Left colon (tissue), 2 donors: ENCODE measurements around the gene RPE. TPM values are rescaled to one million over a fixed set of nuclear protein-coding genes. Genes with fewer than 3 reads are reported as not detected.

Source experiments
- ATAC-seq: fragments of 200-7000 bp; cut with Tn5 transposase; one replicate; pipeline ENCODE4 v1.9.1; 2020; ENCODE audit warnings: mild to moderate bottlenecking, moderate library complexity
- DNase-seq, 2 donors: peaks; one replicate each; pipeline ENCODE4 v3.0.0-alpha.2; 2020
- intact Hi-C, 2 donors: fragments of 100-400 bp; cut with DNase I in 1 of 2; cut with micrococcal nuclease in 1 of 2; formaldehyde crosslinking; loops; one replicate each; pipeline versions ENCODE4 v1.11.2 to v1.14.0; 2022; cut with DNase I, micrococcal nuclease
- total RNA-seq, 2 donors: library from RNA; stranded (reverse); fragmentation: NEBNext Ultra II Directional; extraction: Animal tissue kit (Norgen Biotek cat#: 25700); gene quantifications; one replicate each; pipeline ENCODE4 v1.2.1, GENCODE V29; 2021
- donor health status: DM: no; HTN: no; CAD: no.
- donor health status: DM: yes; HTN: yes; CAD: no.

Gene RPE
- total RNA-seq, 2 donors from 2014 or later = 39.8 to 46.3 TPM

DNA sequence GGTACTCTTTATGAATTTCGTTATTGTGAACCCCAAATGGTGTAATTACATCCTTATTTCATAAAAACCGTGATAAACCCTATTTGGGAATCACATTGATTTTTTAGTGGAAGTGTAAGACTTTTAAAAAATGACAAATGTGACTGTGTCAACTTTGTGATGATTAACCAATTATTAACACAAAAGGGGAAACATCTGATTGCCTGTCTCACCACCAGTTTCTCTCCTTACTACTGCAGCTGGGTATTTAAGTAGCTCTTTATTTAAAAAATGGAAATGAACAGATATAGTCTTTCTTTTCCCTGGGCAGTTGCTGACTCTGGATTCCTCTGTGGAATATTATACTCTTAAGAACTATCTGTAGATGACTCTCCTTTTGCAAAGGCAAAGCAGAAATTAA is 11.6 kb upstream of the RPE start:
- no peak for ATAC-seq
- no peak for DNase-seq
- intact Hi-C loops = no loop called here

DNA sequence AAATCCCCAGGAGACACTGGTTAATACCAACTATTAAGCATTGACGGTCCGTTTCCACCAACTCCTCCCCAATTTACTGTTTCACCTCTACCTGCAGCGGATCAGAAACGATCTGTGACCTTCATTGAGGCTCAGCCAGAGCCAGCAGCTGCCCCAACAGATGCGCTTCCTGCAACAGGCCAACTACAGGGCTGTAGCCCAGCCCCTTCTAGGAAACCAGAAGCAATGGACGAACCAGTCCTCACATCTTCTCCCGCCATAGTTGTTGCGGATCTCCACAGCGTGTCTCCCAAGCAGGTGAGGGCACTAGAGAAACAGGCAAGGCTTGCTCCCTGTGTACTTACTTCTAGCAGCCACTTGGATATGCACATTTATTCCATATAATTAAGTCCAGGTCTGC is 8.5 kb upstream of the RPE start:
- DNase-seq (no peak), ATAC-seq (no peak)
- intact Hi-C loops = no loop called here

DNA sequence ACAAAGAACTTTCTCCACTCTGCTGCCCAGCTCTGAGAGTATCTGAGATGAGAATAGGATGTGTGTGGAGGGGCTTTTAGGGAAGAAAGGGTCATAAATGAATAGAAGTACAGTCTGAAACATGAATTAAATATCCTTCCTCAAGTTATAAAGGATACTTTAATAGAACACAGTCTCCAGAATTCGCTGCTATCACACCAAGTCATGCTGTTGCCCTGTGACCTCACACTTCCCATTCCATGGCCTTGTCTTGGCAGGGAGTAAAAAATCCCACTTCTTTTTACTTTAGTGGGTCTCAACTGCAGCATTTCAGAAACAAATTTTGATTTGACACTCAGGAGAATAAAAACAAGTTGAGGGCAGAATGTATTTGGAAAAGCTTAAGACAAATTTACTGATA is 3.8 kb upstream of the RPE start:
- intact Hi-C loops = no loop called here
- DNase-seq = no peak
- no peak for ATAC-seq

DNA sequence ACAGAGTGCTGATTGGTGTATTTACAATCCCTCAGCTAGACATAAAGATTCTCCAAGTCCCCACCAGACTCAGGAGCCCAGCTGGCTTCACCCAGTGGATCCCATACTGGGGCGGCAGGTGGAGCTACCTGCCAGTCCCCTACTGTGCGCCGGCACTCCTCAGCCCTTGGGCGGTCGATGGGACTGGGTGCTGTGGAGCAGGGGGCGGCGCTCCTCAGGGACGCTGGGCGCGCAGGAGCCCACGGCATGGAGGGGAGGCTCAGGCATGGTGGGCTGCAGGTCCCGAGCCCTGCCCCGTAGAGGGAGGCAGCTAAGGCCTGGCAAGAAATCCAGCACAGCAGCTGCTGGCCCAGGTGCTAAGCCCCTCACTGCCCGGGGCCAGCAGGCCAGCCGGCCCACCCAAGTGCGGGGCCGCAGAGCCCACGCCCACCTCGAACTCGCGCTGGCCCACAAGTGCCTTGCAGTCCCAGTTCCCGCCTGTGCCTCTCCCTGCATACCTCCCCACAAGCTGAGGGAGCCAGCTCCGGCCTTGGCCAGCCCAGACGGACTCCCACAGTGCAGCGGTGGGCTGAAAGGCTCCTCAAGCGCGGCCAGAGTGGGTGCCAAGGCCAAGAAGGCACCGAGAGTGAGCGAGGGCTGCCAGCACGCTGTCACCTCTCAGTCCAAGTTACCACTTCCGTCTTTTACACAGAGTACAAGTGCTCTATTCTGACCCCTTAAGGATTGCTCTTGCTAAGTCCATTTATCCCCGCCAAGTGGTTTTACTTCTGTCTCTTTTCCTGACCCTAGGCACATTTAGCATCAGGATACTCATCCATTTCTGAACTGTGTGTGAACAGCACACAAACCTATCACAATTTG is 1.7 kb upstream of the RPE start:
- DNase-seq = no peak
- no peak for ATAC-seq
- intact Hi-C loops = no loop called here

DNA sequence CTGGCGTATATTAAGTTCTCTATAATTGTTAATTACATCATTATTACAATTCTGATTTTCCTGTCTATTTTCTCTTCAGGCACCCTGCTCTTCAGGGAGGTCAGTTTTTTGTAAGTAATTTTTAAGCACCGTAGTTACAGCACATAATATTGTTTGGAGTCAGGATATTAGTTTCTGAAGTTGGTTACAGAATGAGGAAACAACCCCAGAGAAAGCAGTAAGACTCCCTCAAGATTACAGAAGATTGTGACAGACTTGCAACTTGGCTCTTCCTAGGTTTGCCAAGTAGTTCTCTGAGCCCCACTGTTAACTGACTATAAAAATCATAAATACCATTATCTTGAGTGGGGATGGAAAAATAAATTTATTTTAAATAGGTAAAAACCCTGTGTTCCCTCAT is 921 bp downstream of the RPE start:
- intact Hi-C loops = no loop called here
- DNase-seq = no peak
- no peak for ATAC-seq

DNA sequence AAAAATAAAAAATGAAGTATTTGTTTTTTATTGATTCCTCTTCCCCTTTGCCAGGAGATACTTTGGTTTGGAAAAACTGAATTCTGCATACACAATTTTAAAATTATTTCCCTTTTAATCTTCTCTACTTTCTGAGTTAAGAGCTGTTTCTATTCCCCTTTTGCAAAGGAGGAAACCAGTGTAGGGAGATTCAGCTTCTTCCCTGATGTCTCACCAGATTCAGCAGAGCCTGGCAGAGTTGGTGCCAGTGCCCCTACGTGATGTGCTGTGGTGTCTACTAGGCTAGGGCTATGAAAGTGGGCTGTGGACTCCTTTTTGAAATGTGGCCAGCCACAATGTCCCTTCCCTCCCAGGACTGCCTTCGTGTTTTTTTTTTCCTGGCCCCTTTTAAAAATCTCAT is 2.4 kb downstream of the RPE start:
- intact Hi-C loops = no loop called here

DNA sequence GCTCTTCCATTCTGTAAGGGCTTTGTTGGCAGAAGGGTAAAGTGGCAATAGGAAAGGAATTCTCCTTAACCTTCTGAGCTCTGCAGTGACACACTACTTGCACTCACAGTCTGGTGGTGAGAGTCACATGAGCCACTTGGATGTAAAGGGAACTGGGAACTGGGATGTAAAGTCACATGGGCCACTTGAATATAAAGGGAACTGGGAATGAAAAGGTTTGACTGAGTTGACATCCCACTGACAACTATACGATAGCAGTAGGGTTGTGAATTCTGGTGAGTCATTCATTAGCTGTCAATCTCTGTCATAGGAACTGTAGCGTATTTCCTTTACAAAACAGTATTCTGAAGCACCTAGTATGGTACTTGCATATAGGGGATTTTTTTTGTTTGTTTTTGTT is 5.5 kb downstream of the RPE start:
- intact Hi-C loops = no loop called here
- ATAC-seq (peak; percentile 27), DNase-seq (no peak)

More for the DNA sequence above, 2.4 kb downstream of the RPE start:
- ATAC-seq (no peak), DNase-seq (no peak)

DNA sequence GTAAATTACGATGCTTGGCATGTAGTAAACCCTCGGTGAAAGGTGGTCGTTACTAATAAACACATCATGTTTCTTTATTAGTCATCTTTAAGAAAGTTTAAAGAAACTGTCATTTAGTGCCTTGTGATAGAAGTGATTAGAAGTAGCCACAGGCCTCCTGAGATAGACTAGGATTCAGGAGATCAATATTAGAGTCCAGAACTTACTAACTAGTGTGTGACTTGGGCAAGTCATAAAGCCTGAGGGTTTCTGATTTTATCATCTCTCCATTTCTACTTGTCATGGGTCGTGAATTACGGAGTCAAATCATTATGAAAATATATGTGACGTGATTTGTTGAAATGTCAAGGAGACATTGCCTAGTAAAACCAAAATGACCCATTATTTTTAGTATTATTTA is 6.7 kb downstream of the RPE start:
- ATAC-seq (no peak), DNase-seq (no peak)
- intact Hi-C loops = no loop called here

DNA sequence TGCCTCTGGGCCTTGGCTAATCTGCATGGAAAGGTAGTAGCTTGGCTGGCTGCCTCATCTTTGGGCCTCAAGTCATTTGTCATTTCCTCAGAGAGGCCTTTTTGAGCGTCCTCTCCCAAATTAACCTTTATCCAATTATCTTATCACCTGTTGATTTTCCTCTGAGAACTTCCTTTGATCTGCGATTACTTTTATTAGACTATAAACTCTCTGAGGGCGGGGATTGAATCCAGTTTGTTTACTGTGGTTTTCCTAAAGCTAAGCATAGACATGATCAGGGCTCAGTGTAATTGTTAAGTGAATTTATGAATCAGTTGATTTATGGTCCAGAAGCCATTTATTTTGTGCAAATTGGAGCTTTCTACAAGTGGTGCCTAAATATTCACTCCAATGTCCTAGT is 7.5 kb downstream of the RPE start:
- intact Hi-C loops = no loop called here
- DNase-seq (no peak), ATAC-seq (no peak)

DNA sequence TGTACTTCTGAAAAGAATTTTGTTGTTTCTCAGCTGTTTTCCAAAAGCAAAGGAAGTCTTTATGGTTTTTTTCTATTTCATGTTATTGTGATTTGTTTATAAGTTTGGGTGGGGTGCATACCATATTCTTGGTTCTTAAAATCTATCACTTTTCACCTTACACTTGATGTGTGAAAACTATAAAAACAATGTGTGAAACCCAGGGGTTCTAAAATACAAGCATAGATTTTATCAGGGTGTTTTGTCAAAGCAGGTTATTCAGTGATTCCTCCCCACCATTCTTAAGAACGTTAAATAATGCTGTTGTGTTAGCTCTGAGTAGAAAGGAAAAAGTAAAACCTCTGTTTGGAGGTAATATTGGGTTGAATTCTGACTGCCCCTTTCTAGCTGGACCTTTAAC is 17.7 kb downstream of the RPE start:
- DNase-seq (no peak), ATAC-seq (no peak)
- intact Hi-C loops = no loop called here

DNA sequence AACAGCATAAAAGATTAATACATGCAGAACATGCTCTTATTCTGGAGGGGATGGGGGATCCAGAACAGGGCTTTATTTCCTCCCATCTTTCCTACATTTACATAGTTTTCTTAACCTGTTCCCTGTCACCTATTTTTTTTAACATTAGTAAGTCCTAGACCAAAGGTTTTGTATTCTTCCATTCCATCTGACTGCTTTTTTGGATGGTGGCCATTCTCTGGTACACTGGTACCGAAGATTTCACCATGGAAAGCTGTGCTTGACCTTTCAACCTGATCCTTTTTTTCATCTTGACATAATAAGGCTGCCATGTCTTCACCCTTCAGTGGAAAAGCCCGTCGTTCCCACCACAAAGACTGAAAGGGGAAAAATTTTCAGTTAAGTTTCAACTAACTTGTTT is 20.4 kb downstream of the RPE start:
- intact Hi-C loops = no loop called here
- ATAC-seq (no peak), DNase-seq (no peak)

DNA sequence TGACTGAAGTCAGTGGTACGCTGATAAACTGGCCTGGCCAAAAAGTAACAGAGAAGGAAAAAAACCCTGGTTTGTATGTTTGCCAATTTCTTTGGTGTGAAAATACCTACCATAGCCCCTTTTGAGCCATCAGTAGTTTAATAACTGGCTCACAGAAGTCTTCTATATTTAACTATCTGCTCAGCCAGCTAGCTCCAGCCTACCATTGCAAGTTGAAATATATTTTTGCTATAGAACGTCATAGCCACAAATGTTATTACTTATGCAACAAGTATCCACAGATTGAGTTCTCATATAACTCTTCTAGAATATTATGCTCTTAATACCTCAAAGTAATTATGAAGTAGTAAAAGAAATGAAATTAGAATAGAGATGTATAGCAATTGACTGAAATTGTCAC is 25.2 kb downstream of the RPE start:
- intact Hi-C loops = no loop called here
- DNase-seq (no peak), ATAC-seq (no peak)

DNA sequence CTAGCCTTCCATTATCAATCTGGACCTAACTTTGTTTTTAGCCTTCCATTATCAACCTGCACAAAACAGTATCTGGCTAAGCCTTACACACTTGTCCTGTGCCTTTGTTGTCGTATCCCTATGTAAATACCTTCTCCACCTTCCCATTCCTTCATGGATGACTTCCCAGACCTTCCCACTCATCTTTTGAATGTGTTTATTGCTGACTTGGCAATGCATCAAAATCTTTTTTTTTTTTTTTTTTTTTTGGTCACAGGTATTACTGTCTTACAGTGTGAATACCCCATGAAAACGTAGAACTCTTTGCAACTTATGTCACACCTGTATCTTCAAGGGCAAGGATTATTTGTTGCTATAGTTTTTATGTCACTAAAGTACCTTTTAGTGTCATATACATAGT is 25.7 kb downstream of the RPE start:
- intact Hi-C loops = no loop called here
- DNase-seq (no peak), ATAC-seq (no peak)

DNA sequence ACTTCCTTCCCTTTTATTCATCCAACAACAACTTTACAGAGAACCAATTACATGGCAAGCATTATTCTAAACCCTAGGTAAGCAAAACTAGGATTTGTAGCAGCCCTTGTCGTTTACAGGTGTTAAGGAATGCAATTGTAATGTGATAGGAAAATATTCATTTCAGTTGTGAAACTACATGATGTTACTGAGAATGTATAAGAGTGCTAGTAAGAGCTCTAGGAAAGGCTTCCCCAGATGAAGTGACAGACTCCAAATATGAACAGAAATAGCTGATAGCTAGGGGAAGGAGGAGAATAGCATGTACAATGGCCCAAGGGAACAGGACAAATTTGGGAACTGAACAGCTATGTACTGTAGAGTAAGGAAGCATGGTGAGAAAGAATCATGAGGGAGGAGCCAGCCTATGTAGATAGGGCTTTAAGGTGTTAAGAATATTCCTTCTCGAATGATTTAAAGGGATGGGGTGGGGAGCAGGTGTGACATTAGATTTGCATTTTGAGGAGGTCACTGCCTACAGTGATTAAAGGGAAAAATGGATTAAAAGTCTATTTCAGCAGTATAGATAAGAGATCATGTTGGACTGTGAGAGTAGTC is 31.7 kb downstream of the RPE start:
- DNase-seq = no peak
- no peak for ATAC-seq
- intact Hi-C loops = no loop called here

DNA sequence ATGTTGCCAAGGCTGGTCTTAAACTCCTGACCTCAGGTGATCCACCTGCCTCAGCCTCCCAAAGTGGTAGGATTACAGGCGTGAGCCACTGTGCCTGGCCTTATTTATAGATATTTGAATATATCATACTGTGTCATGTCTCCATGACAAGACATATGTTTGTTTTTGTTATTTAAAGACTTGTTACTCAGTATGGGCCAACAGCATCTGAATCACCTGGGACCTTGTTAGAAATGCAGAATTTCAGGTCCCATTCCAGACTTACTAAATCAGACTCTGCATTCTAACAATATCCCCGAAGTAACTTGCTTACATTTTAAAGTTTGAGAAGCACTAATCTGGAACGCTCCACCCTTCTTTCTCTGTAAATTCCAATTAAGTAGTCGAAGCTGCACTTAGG is 33.2 kb downstream of the RPE start:
- ATAC-seq (no peak), DNase-seq (no peak)
- intact Hi-C loops = no loop called here

DNA sequence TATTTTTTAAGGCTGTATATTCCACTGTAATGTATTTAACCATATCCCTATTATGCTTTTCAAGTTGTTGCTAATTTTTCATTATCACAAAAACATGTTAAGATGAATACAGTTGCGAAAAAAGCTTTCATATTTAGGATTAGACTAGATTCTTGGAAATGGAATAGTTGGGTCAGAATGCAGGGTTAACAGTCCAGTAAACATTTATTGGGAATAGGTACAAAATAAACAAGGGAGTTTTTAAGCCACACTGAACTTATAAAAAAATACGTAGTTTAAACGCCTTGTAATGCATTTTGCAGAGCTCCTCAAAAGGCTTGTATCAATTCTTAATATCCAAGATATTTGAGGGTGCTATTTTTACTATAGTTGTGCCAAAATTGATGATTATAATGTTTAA is 35.6 kb downstream of the RPE start:
- DNase-seq (no peak), ATAC-seq (no peak)
- intact Hi-C loops = no loop called here

DNA sequence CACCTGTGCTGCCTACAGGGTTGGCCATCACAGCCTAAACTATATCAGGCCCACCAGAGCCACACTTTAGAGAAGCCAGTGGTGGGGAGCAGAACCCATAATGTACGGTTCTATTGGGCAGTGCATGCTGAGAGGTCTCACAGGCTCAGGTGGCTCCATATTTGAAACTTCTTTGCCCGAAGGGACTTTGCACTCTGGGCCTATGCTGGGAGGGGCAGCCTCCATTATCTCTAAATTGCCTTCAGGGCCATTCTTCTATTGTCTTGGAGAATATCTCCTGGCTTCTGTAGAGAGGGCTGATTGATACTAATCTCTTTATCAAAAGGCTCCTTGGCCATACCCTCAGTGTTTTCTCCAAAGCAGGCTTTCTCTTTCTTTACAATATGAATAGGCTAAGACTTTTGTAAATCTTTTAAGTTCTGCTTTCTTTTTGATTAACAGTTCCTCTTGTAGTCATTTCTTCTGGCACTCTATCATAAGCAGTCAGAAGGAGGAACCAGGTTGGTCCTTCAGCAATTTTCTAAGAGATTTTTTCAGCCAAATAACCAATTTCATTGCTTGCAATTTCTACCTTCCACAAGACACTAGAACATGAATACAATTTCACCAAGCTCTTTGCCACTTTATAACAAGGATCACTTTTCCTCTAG is 44.5 kb downstream of the RPE start:
- intact Hi-C loops = no loop called here
- no peak for DNase-seq
- ATAC-seq = peak; percentile 40

DNA sequence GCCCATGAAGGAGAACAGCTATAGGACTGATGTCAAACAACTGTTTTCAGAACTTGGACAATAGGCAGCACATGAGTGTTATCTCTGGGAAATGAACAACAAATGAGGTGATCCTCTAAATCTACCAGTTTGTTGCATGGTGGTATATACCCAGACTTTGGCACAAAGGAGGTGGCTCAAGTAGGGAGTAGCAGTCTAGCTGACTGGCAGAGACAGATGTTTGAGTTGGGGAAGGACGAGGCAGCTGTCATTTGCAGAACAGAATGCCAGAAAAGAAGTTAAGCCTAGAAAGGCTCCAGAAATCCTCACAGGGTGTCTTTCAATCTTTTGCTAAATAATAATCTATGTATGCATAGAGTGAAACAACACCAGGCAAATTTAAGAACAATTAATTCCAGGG is 47.4 kb downstream of the RPE start:
- ATAC-seq = no peak
- intact Hi-C loops = no loop called here
- DNase-seq = no peak

DNA sequence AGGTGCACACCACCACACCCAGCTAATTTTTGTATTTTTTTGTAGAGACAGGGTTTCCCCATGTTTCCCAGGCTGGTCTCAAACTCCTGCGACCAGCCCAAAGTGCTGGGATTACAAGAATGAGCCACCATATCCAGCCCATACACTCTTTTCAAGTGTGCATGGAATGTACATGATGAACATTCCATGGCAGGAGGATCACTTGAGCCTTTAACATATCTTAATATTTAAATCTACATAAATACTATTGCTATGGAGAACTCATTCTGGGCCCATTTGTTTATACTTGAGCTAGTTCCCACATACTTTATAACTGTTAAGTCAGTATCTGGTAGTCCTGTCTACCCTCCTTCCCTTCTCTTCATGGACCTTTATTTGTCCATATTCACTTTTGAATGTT is 48.4 kb downstream of the RPE start:
- intact Hi-C loops = no loop called here
- ATAC-seq (no peak), DNase-seq (no peak)

DNA sequence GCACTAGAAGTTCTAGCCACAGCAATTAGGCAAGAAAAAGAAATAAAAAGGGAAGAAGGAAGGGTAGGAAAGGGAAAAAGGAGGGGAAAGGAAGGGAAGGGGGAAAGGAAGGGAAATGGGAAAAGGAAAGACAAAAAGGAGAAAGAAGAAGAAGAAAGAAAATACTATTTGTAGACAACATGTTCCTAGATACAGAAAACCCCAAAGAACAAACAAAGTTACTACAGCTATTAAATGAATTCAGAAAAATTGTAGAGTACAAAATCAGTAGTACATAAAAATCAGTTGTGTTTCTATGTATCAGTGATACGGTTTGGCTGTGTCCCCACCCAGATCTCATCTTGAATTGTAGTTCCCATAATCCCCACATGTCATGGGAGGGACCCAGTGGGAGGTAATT is 52.3 kb downstream of the RPE start:
- intact Hi-C loops = no loop called here
- ATAC-seq = no peak

More for the DNA sequence above, 52.3 kb downstream of the RPE start:
- DNase-seq = no peak
